Erythroblast (primary cell): ENCODE data around the gene INTS2.

Source experiments
- GATA1 ChIP-seq: IDR thresholded peaks from 2 replicates; pipeline ENCODE4 v1.6.1; 2011; ENCODE audit warnings: low read depth, mild to moderate bottlenecking, control low read depth, low read length, moderate library complexity
- POLR2A ChIP-seq: IDR thresholded peaks from 2 replicates; pipeline ENCODE4 v1.6.1; 2011; ENCODE audit warnings: mild to moderate bottlenecking, low read length

- TF ChIP-seq POLR2A (no peak), GATA1 (no peak)
Observed at GRCh38 chr17:61846088-61846487, 81.7 kb downstream of the INTS2 start.
